Muscle layer of colon (tissue), 2 donors: ENCODE measurements around the gene TMEM150A.

Experiments
- H3K27ac ChIP-seq: one replicate; pipeline ENCODE4 v1.7.0; 2013; ENCODE audit warnings: low read depth, mild to moderate bottlenecking, low read length, moderate library complexity
- H3K27me3 ChIP-seq, 2 donors: one replicate each; pipeline ENCODE4 v1.7.0; 2013; ENCODE audit warnings: low read length in 2 of 2, mild to moderate bottlenecking in 2 of 2; ENCODE audit not compliant: insufficient read depth in 2 of 2, control insufficient read depth in 1 of 2
- H3K36me3 ChIP-seq: one replicate; pipeline ENCODE4 v1.7.0; 2013; ENCODE audit warnings: mild to moderate bottlenecking, low read length; ENCODE audit not compliant: insufficient read depth
- H3K4me1 ChIP-seq: one replicate; pipeline ENCODE4 v1.7.0; 2013; ENCODE audit warnings: mild to moderate bottlenecking, low read length; ENCODE audit not compliant: insufficient read depth
- H3K4me3 ChIP-seq, 2 donors: one replicate each; pipeline ENCODE4 v1.7.0; 2013; ENCODE audit warnings: low read length in 2 of 2, low read depth in 1 of 2, mild to moderate bottlenecking in 1 of 2, moderate library complexity in 1 of 2
- H3K9ac ChIP-seq: one replicate; pipeline ENCODE4 v1.7.0; 2013; ENCODE audit warnings: low read length
- H3K9me3 ChIP-seq: one replicate; pipeline ENCODE4 v1.7.0; 2013; ENCODE audit warnings: mild to moderate bottlenecking, low read length
- donor health status: abdominal sarcoma.
- donor health status: Adenocarcinoma of cecum.

The TMEM150A gene

DNA sequence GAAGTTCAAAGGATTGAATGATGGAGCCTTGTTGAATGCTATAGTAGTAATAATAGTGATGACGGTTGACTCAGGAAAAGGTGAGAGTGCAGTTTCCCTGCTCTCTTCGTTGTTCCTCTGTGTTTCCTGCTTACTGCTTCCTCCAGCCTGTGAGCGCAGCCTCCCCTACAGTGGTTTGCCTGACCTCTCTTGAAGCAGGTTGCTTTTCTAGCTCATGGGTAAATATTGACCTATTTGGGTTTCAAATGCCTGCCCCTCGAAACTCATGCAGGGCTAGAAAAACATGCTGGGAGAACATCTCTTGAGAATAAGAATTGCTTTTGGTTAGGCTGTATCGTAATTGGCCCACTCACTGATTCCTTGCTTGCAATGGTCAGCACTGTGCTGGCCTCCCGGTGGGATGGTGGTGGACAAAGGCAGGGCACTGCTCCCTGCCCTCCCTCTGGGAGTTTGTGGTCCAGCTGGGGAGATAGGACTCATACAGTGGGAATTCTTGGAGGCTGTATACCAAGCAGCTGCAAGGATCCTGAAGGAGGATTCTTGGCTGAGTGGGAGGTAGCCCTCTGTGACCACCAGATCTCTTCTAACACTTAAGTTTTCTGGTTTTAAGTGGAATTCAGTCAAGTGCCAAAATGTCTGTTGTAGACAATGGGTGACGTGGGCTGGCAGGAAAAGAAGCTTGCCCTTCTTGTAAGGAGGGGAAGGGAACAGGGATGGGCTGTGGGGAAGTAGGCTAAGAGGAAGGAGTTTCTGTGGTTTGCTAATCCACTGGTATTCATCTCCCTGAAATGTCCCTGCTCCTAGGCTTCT, 12.3 kb downstream of the TMEM150A start:
- H3K27ac ChIP-seq: peak overlapping the region; percentile 74
- H3K9me3 ChIP-seq: no peaks in the 10 kb centered on the region
- peaks cover 58% of the 10 kb centered on the region for H3K4me1 ChIP-seq
- peaks cover 7% of the 10 kb centered on the region for H3K36me3 ChIP-seq
- no peak overlapping the region for H3K4me3 ChIP-seq
- H3K9ac ChIP-seq: no peak overlapping the region
- H3K27me3 ChIP-seq: no peaks in the 10 kb centered on the region

DNA sequence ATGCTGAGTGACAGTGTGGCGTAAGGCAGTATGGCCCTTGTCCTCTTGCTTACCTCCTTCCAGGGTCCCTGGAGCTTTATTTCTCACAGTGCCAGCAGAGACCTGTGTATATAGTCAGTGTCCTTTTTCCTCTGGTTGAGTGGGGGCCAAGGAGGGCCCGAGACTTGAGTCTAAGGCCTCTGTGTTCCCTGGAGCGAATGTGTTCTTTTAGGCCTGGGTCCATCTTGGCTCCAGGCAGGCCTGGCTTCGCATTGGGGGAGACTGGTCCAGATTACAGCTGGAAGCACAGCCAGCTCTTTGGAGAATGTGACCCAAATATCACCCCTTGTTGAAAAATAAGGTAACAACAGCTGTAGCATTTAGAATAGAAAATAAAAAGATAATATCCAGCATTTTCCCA, 13.3 kb downstream of the TMEM150A start:
- Histone ChIP-seq H3K9ac (no peak overlapping the region), H3K27ac (no peak overlapping the region), H3K4me1 (peaks cover 57% of the 10 kb centered on the region)

DNA sequence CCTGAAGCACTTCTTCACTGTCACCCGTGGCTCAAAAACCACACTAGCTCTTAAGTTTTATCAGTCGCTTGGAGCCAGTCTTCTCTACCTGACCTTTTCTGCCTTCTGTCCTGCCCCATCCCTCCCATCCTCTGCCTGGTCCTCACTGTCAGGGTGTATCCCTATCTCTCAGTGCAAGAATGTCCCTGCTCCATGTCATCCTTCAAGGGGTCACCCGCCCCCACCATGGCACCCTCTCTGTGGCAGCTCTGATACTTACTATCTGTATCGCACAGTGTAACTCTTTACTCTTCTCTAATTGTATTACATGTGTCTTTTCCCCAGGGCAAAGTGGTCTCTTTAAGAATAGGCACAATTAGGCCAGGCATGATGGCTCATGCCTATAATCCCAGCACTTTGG, 13.9 kb downstream of the TMEM150A start:
- no peak overlapping the region for H3K27ac ChIP-seq
- H3K9me3 ChIP-seq: no peaks in the 10 kb centered on the region
- H3K4me3 ChIP-seq: no peak overlapping the region
- H3K36me3 ChIP-seq: peaks cover 7% of the 10 kb centered on the region
- H3K27me3 ChIP-seq: no peaks in the 10 kb centered on the region
- no peak overlapping the region for H3K9ac ChIP-seq
- H3K4me1 ChIP-seq: peaks cover 58% of the 10 kb centered on the region

More for the DNA sequence above, 13.3 kb downstream of the TMEM150A start:
- H3K27me3 ChIP-seq: no peaks in the 10 kb centered on the region
- no peaks in the 10 kb centered on the region for H3K9me3 ChIP-seq
- no peak overlapping the region for H3K4me3 ChIP-seq
- peaks cover 7% of the 10 kb centered on the region for H3K36me3 ChIP-seq

DNA sequence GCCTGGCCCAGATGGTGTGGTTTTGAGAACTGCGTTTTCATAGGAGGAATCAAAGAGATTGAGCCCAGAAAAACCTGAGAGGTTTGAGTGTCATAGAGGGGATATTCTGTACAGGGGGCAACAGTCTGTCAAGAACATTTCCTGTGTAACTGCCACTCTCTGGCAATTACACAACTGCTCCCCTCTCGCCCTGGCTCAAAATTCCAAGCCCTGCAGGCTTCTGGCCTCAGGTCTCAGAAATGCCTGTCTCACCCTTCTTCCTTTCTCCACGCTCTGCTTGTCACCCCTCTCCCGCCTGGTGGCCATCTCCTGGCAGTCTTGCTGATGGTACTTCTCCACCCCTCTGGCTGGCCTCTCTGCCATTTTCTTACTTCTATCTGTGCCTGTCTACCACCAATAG, 14.3 kb downstream of the TMEM150A start:
- no peak overlapping the region for H3K9ac ChIP-seq
- no peaks in the 10 kb centered on the region for H3K27me3 ChIP-seq
- H3K4me3 ChIP-seq: no peak overlapping the region
- H3K36me3 ChIP-seq: peaks cover 7% of the 10 kb centered on the region
- no peak overlapping the region for H3K27ac ChIP-seq
- no peaks in the 10 kb centered on the region for H3K9me3 ChIP-seq
- peaks cover 58% of the 10 kb centered on the region for H3K4me1 ChIP-seq

DNA sequence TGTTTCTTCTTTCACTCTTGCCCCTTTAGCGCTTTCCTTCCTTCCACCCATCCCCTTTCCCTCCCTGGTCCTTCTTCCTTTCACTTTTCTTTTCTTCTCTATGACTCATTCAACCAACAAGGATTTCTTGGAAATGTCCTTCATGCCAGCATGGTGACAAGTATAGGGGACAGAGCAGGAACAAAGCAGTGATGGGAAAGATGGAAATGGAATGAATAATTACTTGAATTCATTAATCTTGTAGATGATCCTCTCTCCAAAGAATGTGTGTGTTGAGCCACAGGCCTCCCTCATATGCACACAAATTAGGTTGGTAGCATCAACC, 16.8 kb downstream of the TMEM150A start:
- Histone ChIP-seq H3K27ac (peak overlapping the region; percentile 59), H3K36me3 (peaks cover 7% of the 10 kb centered on the region), H3K9ac (no peak overlapping the region), H3K4me3 (peak overlapping the region in 1 of 2 donors; percentile 94), H3K9me3 (no peaks in the 10 kb centered on the region), H3K4me1 (peaks cover 47% of the 10 kb centered on the region), H3K27me3 (no peaks in the 10 kb centered on the region)

DNA sequence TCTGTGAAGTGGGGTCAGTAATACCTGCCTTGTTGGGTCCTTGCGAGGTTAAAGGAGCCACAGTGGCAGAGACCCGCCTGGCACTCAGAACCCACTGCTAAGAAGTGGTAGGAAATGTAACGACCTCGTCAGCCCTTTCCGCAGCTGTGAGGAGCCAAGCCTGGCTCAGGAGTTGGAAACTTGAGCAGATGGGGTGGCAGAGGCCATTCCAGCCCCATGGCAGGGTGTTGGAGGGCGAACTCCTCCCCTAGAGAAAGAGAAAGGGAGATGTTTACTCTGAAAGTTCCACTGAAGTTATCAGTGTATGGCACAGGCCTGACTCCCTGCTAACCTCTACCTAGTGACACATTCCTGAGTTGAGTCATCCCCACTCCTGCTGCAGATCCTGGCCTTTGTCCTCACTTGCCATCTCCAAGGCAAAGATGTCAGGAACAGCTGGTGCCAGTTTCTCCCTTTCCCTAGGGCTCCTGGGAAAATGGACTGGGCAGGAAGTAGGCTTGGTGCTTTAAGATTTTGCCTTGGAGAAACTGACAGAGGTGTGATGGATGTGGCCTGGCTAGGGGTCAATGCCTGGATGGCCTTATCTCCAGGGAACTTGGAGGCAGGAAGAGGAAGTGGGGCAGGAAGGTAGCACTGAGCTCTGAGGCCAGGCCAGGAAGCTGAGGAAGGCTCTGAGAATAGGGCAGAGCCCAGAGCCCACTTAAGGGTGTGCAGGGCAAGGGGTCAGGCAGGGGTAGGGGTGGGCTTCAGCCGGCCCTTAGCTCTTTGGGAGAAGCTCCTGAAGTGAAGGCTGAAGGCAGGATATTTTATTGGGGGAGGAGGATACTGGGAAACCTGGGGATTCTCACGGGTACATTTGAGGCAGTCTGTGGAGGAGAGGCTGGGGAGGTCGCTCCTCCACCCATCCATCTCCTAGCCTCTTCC, 17.4 kb downstream of the TMEM150A start:
- Histone ChIP-seq H3K9ac (peak overlapping the region; percentile 78), H3K4me1 (peaks cover 40% of the 10 kb centered on the region), H3K9me3 (no peaks in the 10 kb centered on the region), H3K4me3 (peak overlapping the region; percentile 73 to 94), H3K36me3 (peaks cover 7% of the 10 kb centered on the region), H3K27ac (peak overlapping the region; percentile 59), H3K27me3 (no peaks in the 10 kb centered on the region)

DNA sequence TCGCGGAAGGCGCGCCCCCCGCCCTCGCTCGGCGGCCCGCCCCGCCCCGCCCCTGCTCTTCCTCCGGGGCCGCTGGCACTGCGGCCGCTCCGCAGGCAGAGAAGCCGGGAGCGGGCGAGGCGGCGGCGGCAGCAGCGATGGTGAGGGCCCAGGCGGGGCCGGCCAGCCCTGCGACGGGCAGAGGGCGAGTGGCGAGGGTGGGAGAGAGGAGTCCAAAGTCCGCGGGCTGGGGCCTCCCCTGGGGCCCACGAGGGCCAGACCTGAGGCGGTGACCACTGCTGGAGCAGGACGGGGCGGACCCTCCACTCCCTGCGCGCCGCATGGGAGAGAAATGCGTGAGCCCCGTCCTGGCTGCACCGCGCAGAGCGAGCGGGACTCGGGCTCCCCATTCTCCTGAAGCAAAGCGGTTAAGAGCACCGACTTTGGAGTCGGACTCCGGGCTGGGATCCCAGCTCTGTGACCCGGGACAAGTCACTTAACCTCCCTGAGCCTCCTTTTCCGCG, 18.1 kb downstream of the TMEM150A start, which contains the start of gene VAMP5:
VAMP5 (plus strand) TSS at position 78 of the 503 bp plus-strand sequence; CDS start at position 138, 60 bp downstream.
- Histone ChIP-seq H3K4me3 (peak within 1 kb of the TSS; percentile 73 to 94), H3K9me3 (no peaks in the 10 kb centered on the region), H3K4me1 (peaks cover 35% of the 10 kb centered on the region), H3K27me3 (no peaks in the 10 kb centered on the region), H3K9ac (peak within 1 kb of the TSS; percentile 78), H3K27ac (peak within 1 kb of the TSS; percentile 59), H3K36me3 (peaks cover 5% of the 10 kb centered on the region)

DNA sequence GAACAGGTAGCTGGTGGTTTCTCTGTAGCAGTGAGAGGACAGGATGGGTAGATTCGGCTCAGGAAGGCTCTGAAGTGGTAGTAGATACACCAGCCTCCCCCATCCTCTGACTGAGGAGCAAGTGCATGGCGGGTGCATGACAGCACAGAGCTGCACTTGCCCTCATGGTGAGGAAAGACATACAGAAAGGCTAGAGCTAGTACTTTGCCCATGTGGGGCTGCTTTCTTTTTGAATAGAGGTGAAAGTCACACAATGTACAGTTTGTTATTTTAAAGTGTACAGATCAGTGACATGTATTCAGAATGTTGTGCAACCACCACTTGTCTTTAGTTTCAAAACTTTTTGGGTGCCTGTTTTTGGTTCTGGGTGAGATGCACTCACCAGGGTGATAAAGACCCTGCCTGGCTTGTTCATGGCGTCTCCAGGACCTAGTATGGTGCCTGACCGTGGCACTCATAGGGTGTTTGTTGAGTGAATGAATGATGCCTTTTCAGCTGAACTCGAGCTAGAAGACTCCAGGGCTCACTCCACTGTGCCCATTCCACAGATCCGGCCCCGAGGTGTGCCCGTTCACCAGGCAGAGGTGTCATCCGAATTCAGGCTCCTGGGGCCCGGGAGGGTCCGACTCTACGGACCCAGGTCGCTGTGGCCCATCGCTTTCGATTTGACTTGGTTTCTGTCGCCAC, 18.7 kb downstream of the TMEM150A start:
- H3K27ac ChIP-seq: peak overlapping the region; percentile 37
- peak overlapping the region; percentile 73 to 94 for H3K4me3 ChIP-seq
- no peaks in the 10 kb centered on the region for H3K36me3 ChIP-seq
- no peaks in the 10 kb centered on the region for H3K27me3 ChIP-seq
- H3K9ac ChIP-seq: peak overlapping the region; percentile 30
- H3K9me3 ChIP-seq: no peaks in the 10 kb centered on the region
- peaks cover 29% of the 10 kb centered on the region for H3K4me1 ChIP-seq

DNA sequence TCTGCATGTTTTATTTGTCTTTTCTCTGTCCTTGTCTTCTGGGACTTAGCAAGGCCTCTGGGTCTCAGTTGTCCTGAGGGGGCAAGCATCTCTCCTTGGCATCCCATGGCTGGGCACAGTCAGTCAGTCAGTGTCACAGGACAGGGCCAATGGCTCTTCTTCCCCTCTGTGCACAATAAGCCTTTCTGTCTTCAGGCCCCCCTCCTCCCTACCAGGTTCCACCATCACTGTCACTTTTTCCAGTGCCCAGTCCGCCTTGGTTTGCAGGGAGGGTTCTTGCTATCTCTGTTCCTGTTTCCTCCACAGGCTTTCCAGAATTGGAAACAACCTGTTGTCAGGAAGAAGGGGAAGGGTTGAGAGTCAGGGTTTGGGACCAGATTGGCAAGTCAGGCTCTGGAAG, 20.0 kb downstream of the TMEM150A start:
- H3K4me3 ChIP-seq: no peak overlapping the region
- H3K4me1 ChIP-seq: peaks cover 22% of the 10 kb centered on the region
- H3K27ac ChIP-seq: no peak overlapping the region
- no peak overlapping the region for H3K9ac ChIP-seq
- no peaks in the 10 kb centered on the region for H3K9me3 ChIP-seq
- H3K27me3 ChIP-seq: no peaks in the 10 kb centered on the region
- H3K36me3 ChIP-seq: no peaks in the 10 kb centered on the region

DNA sequence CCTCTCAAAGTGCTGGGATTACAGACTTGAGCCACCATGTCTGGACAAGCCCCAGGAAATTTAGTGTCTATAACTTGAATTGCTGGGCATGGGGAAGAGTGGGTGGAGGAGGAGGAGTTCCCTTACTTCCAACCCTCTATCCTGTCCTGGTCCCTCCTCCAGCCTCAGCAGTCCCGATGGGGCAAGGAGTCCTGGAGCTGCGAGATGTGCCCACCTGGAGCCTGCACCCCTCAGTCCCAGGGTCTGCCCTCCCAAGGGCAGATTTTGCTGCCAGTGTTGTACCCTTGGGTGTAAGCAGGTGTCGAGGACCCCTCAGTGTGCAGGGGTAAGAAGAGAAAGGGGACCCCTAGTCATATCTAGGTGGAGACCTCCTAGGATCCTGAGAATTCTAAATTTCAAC, 22.3 kb downstream of the TMEM150A start:
- no peak overlapping the region for H3K4me3 ChIP-seq

More for the DNA sequence above, 22.3 kb downstream of the TMEM150A start:
- Histone ChIP-seq H3K27me3 (no peaks in the 10 kb centered on the region), H3K9me3 (no peaks in the 10 kb centered on the region), H3K27ac (no peak overlapping the region), H3K36me3 (no peaks in the 10 kb centered on the region), H3K9ac (no peak overlapping the region), H3K4me1 (peaks cover 12% of the 10 kb centered on the region)
